HepG2 (cell line): ENCODE measurements around the gene PCBD2. TPM values are rescaled to one million over a fixed set of nuclear protein-coding genes. Genes with fewer than 3 reads are reported as not detected.

Experiments used
- CEBPB ChIP-seq: IDR thresholded peaks from 2 replicates; pipeline ENCODE4 v1.6.1; 2011; ENCODE audit warnings: low read depth, low read length, improper control_type of control experiment, borderline replicate concordance
- FOSL2 ChIP-seq: sonication (generic); formaldehyde crosslinking; IDR thresholded peaks from 2 replicates; pipeline ENCODE4 v1.4.0; 2020; ENCODE audit warnings: missing genetic modification reagents
- FOXA1 ChIP-seq, 2 experiments: fragments of 450-650 bp in 1 of 2; sonication (generic) in 1 of 2; formaldehyde crosslinking in 1 of 2; IDR thresholded peaks; 2 replicates each; pipeline versions ENCODE4 v1.4.0 to v1.6.1; 2016 to 2020; ENCODE audit warnings: missing genetic modification reagents in 1 of 2
- FOXA3 ChIP-seq: IDR thresholded peaks from 2 replicates; pipeline ENCODE4 v1.6.1; 2016; ENCODE audit warnings: missing genetic modification reagents, missing compliant biosample characterization
- HDAC2 ChIP-seq: sonication (generic); formaldehyde crosslinking; IDR thresholded peaks from 2 replicates; pipeline ENCODE4 v1.4.0; 2020; ENCODE audit warnings: missing genetic modification reagents
- IKZF4 ChIP-seq: sonication (generic); formaldehyde crosslinking; IDR thresholded peaks from 2 replicates; pipeline ENCODE4 v1.5.1; 2020; ENCODE audit warnings: borderline replicate concordance, mild to moderate bottlenecking, low read depth, missing genetic modification reagents; ENCODE audit errors: not compliant biosample characterization
- KLF12 ChIP-seq: sonication (generic); formaldehyde crosslinking; IDR thresholded peaks from 2 replicates; pipeline ENCODE4 v1.4.0; 2020; ENCODE audit warnings: missing genetic modification reagents, borderline replicate concordance
- KLF16 ChIP-seq, 2 experiments: sonication (generic) in 1 of 2; formaldehyde crosslinking in 1 of 2; IDR thresholded peaks; 2 replicates each; pipeline versions ENCODE4 v1.6.1 to v1.8.0; 2016 to 2023; ENCODE audit warnings: missing genetic modification reagents in 2 of 2, missing compliant biosample characterization in 1 of 2
- PHF5A ChIP-seq: IDR thresholded peaks from one replicate; pipeline ENCODE4 v1.6.1; 2018; ENCODE audit warnings: low read depth, missing genetic modification reagents; ENCODE audit not compliant: unreplicated experiment
- SALL1 ChIP-seq: sonication (generic); formaldehyde crosslinking; IDR thresholded peaks from 2 replicates; pipeline ENCODE4 v1.8.0; 2022; ENCODE audit warnings: mild to moderate bottlenecking, missing genetic modification reagents
- SATB2 ChIP-seq: sonication (generic); formaldehyde crosslinking; IDR thresholded peaks from 2 replicates; pipeline ENCODE4 v1.5.0; 2020; ENCODE audit warnings: missing genetic modification reagents
- THAP11 ChIP-seq: IDR thresholded peaks from 2 replicates; pipeline ENCODE4 v1.6.1; 2016; ENCODE audit warnings: missing biosample characterization, missing genetic modification reagents
- TRIM24 ChIP-seq: sonication (generic); formaldehyde crosslinking; IDR thresholded peaks from 2 replicates; pipeline ENCODE4 v1.8.0; 2022; ENCODE audit warnings: mild to moderate bottlenecking, missing genetic modification reagents
- ZNF331 ChIP-seq: sonication (generic); formaldehyde crosslinking; IDR thresholded peaks from 2 replicates; pipeline ENCODE4 v1.4.0; 2020; ENCODE audit warnings: missing genetic modification reagents
- ZNF644 ChIP-seq: IDR thresholded peaks from 2 replicates; pipeline ENCODE4 v1.6.1; 2016; ENCODE audit warnings: low read depth
- ZSCAN31 ChIP-seq: sonication (generic); formaldehyde crosslinking; IDR thresholded peaks from 2 replicates; pipeline ENCODE4 v1.5.0; 2020; ENCODE audit warnings: low read depth, mild to moderate bottlenecking, missing genetic modification reagents
- polyA plus RNA-seq, 8 experiments: library from polyadenylated mRNA; depleted of rRNA in 3 of 8; stranded (reverse) in 7 of 8; unstranded in 1 of 8; fragments of >200 nt; fragmentation: Illumina TruSeq in 4 of 8; extraction: Trizol in 4 of 8; gene quantifications; 2 replicates each; pipeline versions ENCODE4 v1.2.1 to v1.2.3, GENCODE V29; 2011 to 2016; ENCODE audit warnings: low read depth in 4 of 8, missing spikeins in 1 of 8, mixed read lengths in 1 of 8; ENCODE audit not compliant: insufficient read depth in 1 of 8
- total RNA-seq, 5 experiments: library from RNA; depleted of rRNA; stranded (reverse); fragments of >200 nt; fragmentation: Illumina TruSeq; extraction: Trizol; gene quantifications; 2 replicates each; pipeline ENCODE4 v1.2.3, GENCODE V29; 2016; ENCODE audit warnings: low read depth in 1 of 5
- TF ChIP-seq, protein P1 (sequence below): sonication (generic); formaldehyde crosslinking; IDR thresholded peaks from 2 replicates; pipeline ENCODE4 v1.4.0; 2020; ENCODE audit warnings: missing genetic modification reagents, mild to moderate bottlenecking, borderline replicate concordance
- TF ChIP-seq, protein P2 (sequence below): sonication (generic); formaldehyde crosslinking; IDR thresholded peaks from 2 replicates; pipeline ENCODE4 v1.4.0; 2020; ENCODE audit warnings: low read depth, missing genetic modification reagents
- TF ChIP-seq, protein P3 (sequence below): sonication (generic); formaldehyde crosslinking; IDR thresholded peaks from 2 replicates; pipeline ENCODE4 v1.4.0; 2020; ENCODE audit warnings: missing genetic modification reagents

PCBD2 gene
- total and polyA plus RNA-seq, 2 of the 13 experiments (the other 11 are each of a cell fraction or from before 2014, with no cell fraction given), result 5.5 to 12.0 TPM

DNA sequence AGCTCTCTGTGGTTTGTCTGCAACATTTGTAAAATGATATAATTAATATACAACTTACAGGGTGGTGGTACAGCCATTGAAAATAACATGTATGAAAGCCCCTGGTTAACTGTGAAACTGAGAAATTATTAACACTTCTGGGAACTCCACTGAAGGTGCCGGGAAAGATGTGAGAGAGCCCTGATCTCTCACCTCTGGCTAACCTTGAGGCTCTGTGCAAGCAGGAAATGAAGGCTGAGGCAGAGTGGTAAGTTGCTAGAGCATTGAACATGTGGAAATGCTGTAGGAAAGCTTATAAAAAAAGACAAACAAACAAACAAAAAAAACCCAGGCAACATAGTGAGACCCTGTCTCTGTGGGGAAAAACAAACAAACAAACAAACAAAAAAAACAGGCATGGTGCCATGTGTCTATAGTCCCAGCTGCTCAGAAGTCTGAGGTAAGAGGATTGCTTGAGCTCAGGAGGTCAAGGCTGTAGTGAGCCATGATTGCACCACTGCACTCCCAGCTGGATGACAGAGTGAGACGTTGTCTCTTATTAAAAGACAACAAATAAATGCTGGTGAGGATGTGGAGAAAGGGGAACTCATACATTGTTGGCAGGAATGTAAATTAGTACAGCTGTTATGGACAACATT, 70.3 kb downstream of the PCBD2 start (continued):
- TF ChIP-seq, protein P1, sequence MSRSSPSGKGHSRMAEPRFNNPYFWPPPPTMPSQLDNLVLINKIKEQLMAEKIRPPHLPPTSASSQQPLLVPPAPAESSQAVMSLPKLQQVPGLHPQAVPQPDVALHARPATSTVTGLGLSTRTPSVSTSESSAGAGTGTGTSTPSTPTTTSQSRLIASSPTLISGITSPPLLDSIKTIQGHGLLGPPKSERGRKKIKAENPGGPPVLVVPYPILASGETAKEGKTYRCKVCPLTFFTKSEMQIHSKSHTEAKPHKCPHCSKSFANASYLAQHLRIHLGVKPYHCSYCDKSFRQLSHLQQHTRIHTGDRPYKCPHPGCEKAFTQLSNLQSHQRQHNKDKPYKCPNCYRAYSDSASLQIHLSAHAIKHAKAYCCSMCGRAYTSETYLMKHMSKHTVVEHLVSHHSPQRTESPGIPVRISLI (CRISPR knock-in tag), result peak; percentile 79
- TF ChIP-seq THAP11 (CRISPR knock-in tag), result peak; percentile 52
- peak; percentile 50; the same call in 1 of the 2 replicates for TF ChIP-seq FOXA1 (IDR thresholded peaks at IDR 0.05)
- TF ChIP-seq FOXA1 (CRISPR knock-in tag; IDR thresholded peaks at IDR 0.05), result 0 out of 2 replicates have a peak, but pooled peaks have one; percentile 20
- no peak; the same call in 1 of the 2 replicates for TF ChIP-seq FOXA3
- TF ChIP-seq KLF16 (CRISPR knock-in tag; IDR thresholded peaks at IDR 0.05), result no peak
- peak; percentile 66 for TF ChIP-seq FOSL2 (CRISPR knock-in tag)
- TF ChIP-seq SALL1 (CRISPR knock-in tag), result peak; percentile 64; the same call in 1 of the 2 replicates
- TF ChIP-seq ZNF644 (CRISPR knock-in tag), result peak; percentile 66
- TF ChIP-seq, protein P2, sequence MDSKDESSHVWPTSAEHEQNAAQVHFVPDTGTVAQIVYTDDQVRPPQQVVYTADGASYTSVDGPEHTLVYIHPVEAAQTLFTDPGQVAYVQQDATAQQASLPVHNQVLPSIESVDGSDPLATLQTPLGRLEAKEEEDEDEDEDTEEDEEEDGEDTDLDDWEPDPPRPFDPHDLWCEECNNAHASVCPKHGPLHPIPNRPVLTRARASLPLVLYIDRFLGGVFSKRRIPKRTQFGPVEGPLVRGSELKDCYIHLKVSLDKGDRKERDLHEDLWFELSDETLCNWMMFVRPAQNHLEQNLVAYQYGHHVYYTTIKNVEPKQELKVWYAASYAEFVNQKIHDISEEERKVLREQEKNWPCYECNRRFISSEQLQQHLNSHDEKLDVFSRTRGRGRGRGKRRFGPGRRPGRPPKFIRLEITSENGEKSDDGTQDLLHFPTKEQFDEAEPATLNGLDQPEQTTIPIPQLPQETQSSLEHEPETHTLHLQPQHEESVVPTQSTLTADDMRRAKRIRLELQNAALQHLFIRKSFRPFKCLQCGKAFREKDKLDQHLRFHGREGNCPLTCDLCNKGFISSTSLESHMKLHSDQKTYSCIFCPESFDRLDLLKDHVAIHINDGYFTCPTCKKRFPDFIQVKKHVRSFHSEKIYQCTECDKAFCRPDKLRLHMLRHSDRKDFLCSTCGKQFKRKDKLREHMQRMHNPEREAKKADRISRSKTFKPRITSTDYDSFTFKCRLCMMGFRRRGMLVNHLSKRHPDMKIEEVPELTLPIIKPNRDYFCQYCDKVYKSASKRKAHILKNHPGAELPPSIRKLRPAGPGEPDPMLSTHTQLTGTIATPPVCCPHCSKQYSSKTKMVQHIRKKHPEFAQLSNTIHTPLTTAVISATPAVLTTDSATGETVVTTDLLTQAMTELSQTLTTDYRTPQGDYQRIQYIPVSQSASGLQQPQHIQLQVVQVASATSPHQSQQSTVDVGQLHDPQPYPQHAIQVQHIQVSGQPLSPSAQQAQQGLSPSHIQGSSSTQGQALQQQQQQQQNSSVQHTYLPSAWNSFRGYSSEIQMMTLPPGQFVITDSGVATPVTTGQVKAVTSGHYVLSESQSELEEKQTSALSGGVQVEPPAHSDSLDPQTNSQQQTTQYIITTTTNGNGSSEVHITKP (CRISPR knock-in tag), result 0 out of 2 replicates have a peak, but pooled peaks have one; percentile 22
- TF ChIP-seq ZSCAN31 (CRISPR knock-in tag), result no peak
- TF ChIP-seq TRIM24 (CRISPR knock-in tag), result no peak
- no peak for TF ChIP-seq SATB2 (CRISPR knock-in tag)
- no peak for TF ChIP-seq KLF12 (CRISPR knock-in tag)
- peak; percentile 52; the same call in 1 of the 2 replicates for TF ChIP-seq HDAC2 (CRISPR knock-in tag)
- TF ChIP-seq PHF5A, result peak; percentile 24
- TF ChIP-seq ZNF331, result 0 out of 2 replicates have a peak, but pooled peaks have one; percentile 22
- peak; percentile 93 for TF ChIP-seq CEBPB
- TF ChIP-seq, protein P3, sequence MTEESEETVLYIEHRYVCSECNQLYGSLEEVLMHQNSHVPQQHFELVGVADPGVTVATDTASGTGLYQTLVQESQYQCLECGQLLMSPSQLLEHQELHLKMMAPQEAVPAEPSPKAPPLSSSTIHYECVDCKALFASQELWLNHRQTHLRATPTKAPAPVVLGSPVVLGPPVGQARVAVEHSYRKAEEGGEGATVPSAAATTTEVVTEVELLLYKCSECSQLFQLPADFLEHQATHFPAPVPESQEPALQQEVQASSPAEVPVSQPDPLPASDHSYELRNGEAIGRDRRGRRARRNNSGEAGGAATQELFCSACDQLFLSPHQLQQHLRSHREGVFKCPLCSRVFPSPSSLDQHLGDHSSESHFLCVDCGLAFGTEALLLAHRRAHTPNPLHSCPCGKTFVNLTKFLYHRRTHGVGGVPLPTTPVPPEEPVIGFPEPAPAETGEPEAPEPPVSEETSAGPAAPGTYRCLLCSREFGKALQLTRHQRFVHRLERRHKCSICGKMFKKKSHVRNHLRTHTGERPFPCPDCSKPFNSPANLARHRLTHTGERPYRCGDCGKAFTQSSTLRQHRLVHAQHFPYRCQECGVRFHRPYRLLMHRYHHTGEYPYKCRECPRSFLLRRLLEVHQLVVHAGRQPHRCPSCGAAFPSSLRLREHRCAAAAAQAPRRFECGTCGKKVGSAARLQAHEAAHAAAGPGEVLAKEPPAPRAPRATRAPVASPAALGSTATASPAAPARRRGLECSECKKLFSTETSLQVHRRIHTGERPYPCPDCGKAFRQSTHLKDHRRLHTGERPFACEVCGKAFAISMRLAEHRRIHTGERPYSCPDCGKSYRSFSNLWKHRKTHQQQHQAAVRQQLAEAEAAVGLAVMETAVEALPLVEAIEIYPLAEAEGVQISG, result no peak
- no peak for TF ChIP-seq IKZF4 (CRISPR knock-in tag)
